Osteocyte (in vitro differentiated cells): ENCODE measurements around the gene CES2. TPM values are rescaled to one million over a fixed set of nuclear protein-coding genes. Genes with fewer than 3 reads are reported as not detected.

Experiments used
- DNase-seq: peaks from one replicate; pipeline ENCODE4 v3.0.0; 2021; ENCODE audit warnings: mixed read lengths; ENCODE audit not compliant: unreplicated experiment; ENCODE audit errors: extremely low spot score
- H3K27ac Mint-ChIP-seq: one replicate; pipeline ENCODE4 v1.8.0; 2021; ENCODE audit warnings: mild to moderate bottlenecking, mixed read lengths; ENCODE audit not compliant: unreplicated experiment
- H3K27me3 Mint-ChIP-seq: one replicate; pipeline ENCODE4 v1.8.0; 2021; ENCODE audit warnings: mixed read lengths; ENCODE audit not compliant: unreplicated experiment
- H3K36me3 Mint-ChIP-seq: one replicate; pipeline ENCODE4 v1.8.0; 2021; ENCODE audit warnings: mixed read lengths; ENCODE audit not compliant: unreplicated experiment
- H3K4me1 Mint-ChIP-seq: one replicate; pipeline ENCODE4 v1.8.0; 2021; ENCODE audit warnings: mixed read lengths; ENCODE audit not compliant: unreplicated experiment
- H3K4me3 Mint-ChIP-seq: one replicate; pipeline ENCODE4 v1.8.0; 2021; ENCODE audit warnings: mild to moderate bottlenecking, moderate library complexity, mixed read lengths; ENCODE audit not compliant: unreplicated experiment
- H3K9me3 Mint-ChIP-seq: one replicate; pipeline ENCODE4 v1.8.0; 2021; ENCODE audit warnings: mixed read lengths; ENCODE audit not compliant: unreplicated experiment
- total RNA-seq: library from RNA; stranded (reverse); gene quantifications from 2 replicates; pipeline ENCODE4 v1.2.1, GENCODE V29; 2021
- TF ChIP-seq, protein P1 (sequence below): fragments of 200-600 bp; sonication (generic); IDR thresholded peaks from 2 replicates; pipeline ENCODE4 v1.5.0; 2021; ENCODE audit warnings: antibody characterized with exemption, mild to moderate bottlenecking, moderate library complexity

The CES2 gene
- total RNA-seq, 1 donor from 2014 or later = 38.6 TPM

- Mint-ChIP-seq H3K27ac (no peak overlapping the region), H3K4me1 (no peaks in the 10 kb centered on the region), H3K4me3 (no peak overlapping the region), H3K27me3 (peaks cover 16% of the 10 kb centered on the region), H3K9me3 (peaks cover 8% of the 10 kb centered on the region), H3K36me3 (peaks cover 16% of the 10 kb centered on the region)
- no peak for DNase-seq
- TF ChIP-seq, protein P1, sequence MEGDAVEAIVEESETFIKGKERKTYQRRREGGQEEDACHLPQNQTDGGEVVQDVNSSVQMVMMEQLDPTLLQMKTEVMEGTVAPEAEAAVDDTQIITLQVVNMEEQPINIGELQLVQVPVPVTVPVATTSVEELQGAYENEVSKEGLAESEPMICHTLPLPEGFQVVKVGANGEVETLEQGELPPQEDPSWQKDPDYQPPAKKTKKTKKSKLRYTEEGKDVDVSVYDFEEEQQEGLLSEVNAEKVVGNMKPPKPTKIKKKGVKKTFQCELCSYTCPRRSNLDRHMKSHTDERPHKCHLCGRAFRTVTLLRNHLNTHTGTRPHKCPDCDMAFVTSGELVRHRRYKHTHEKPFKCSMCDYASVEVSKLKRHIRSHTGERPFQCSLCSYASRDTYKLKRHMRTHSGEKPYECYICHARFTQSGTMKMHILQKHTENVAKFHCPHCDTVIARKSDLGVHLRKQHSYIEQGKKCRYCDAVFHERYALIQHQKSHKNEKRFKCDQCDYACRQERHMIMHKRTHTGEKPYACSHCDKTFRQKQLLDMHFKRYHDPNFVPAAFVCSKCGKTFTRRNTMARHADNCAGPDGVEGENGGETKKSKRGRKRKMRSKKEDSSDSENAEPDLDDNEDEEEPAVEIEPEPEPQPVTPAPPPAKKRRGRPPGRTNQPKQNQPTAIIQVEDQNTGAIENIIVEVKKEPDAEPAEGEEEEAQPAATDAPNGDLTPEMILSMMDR = no peak
These were observed 11.6 kb downstream of the CES2 start for GRCh38 chr16:66946974-66947301.

DNA sequence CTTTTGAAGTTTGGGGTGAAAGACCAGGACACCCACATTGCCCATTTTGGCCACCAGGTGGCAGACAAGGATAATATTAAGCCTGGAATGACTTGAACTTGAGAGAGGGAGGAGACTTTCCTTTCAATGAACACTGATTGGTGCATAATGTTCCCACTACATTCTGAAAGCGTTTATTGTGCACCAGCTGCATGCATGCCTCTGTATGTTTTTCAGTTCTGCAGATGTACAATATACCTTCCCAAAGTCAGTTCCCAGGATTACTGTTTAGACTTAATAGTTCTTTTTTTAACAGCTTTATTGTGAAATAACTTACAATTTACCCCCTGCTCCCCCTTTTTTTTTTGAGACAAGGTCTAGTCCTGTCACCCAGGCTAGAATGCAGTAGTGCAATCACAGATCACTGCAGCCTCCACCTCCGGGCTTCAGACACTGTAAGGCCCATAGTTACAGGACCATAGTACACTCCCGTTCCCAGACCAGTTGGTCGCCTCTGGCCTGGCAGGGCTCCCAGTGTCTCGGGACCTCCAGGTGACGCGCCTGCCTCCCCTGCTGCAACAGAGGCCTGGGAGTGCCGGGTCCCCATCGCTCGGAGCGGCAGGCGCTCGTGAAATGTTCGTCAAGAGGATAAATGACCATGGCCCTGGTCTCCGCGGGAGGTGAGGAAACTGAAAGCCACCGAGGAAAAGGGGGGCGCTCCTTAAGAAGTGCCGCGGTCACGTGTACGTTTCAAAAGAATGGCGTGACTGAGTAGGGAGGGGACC lies 12.2 kb downstream of the CES2 start:
- H3K27ac Mint-ChIP-seq = no peak overlapping the region
- TF ChIP-seq, protein P1 = peak; percentile 88
- H3K9me3 Mint-ChIP-seq = peaks cover 9% of the 10 kb centered on the region
- H3K27me3 Mint-ChIP-seq = peaks cover 18% of the 10 kb centered on the region
- H3K4me1 Mint-ChIP-seq = no peaks in the 10 kb centered on the region
- H3K36me3 Mint-ChIP-seq = peaks cover 11% of the 10 kb centered on the region
- DNase-seq = peak; percentile 92
- H3K4me3 Mint-ChIP-seq = no peak overlapping the region

DNA sequence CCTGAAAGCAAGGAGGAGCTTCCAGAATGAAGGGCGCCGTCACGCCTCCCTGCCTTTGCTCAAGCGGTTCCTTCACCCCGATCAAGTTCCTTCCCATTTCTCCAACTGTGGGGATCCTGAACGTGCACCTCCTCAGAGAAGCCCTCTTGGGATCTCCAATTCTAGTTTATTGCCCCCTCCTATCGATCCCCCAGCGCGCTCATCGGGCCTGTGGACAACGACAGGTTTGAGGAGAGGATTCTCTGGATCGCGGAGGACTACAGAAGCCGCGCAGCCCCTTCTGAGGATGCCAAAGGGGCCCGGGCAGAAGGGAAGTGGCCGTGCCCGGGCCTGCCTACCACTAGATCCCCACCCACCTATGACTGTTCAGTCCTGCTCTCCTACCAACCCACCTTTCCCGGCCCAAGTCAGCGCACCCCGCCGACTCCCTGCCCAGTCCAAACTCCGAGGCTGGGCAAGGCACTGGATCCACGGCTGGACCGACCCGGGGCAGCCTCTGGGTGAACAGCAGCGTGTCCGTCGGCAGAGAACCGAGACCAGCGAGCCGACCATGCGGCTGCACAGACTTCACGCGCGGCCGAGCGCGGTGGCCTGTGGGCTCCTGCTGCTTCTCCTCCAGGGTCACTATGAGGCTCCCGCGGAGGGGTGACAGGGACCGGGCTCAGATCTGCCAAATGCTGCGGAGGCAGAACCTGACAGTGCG lies 13.0 kb downstream of the CES2 start:
- Mint-ChIP-seq H3K27me3 (peaks cover 18% of the 10 kb centered on the region), H3K4me3 (no peak overlapping the region)

DNA sequence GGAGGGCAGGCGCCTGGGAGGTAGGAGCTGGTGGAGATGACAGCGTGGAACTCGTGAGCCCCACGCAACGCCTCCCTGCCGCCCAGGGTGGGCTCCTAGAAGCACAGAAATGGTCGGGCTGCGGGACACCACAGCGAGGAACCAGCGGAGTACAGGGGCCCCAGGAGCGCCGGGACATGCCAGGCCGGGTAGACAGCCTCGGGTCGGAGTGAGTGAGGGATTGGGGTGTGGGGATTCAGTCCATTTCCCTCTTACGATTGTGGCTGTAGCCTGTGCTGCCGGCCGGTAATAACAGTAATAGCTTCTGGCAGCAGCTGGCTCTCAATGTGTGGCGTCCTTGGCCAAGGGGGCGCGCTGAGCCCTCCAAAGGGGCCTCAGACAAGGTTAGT lies 13.5 kb downstream of the CES2 start:
- H3K27me3 Mint-ChIP-seq = peaks cover 19% of the 10 kb centered on the region
- no peak overlapping the region for H3K27ac Mint-ChIP-seq
- H3K36me3 Mint-ChIP-seq = peaks cover 6% of the 10 kb centered on the region
- H3K4me1 Mint-ChIP-seq = no peaks in the 10 kb centered on the region
- TF ChIP-seq, protein P1 = no peak
- no peak overlapping the region for H3K4me3 Mint-ChIP-seq
- H3K9me3 Mint-ChIP-seq = peaks cover 9% of the 10 kb centered on the region
- DNase-seq = no peak

More for the DNA sequence above, 13.0 kb downstream of the CES2 start:
- TF ChIP-seq, protein P1 = no peak
- peaks cover 7% of the 10 kb centered on the region for H3K36me3 Mint-ChIP-seq
- no peak for DNase-seq
- no peak overlapping the region for H3K27ac Mint-ChIP-seq
- H3K9me3 Mint-ChIP-seq = peaks cover 9% of the 10 kb centered on the region
- H3K4me1 Mint-ChIP-seq = no peaks in the 10 kb centered on the region

GRCh38 chr16:66949472-66949871 lies 14.2 kb downstream of the CES2 start:
- Mint-ChIP-seq H3K27me3 (peaks cover 21% of the 10 kb centered on the region), H3K4me1 (no peaks in the 10 kb centered on the region), H3K27ac (no peak overlapping the region), H3K9me3 (peaks cover 9% of the 10 kb centered on the region), H3K36me3 (peaks cover 3% of the 10 kb centered on the region), H3K4me3 (no peak overlapping the region)
- no peak for DNase-seq
- TF ChIP-seq, protein P1 = no peak
